Common myeloid progenitor, CD34-positive (primary cell): ENCODE results near the gene WDR7.

Experiments
- CTCF ChIA-PET: fragments of 350-600 bp; sonication (Branson Sonifier 250); formaldehyde crosslinking; loops from one replicate; lab custom pipeline; 2021; ENCODE audit warnings: antibody characterized with exemption; lab: Charles Lee
- POLR2A ChIA-PET: fragments of 350-600 bp; sonication (Branson Sonifier 250); formaldehyde crosslinking; loops from one replicate; lab custom pipeline; 2021; ENCODE audit warnings: antibody characterized with exemption; lab: Charles Lee
- DNase-seq, 3 donors: peaks; one replicate each; pipeline versions ENCODE4 v3.0.0 to v3.0.0-alpha.2; 2013
- H3K27ac ChIP-seq, 2 experiments: 1 replicate in 1 of 2; 2 replicates in 1 of 2; pipeline ENCODE4 v1.7.0; 2013; ENCODE audit warnings: inconsistent platforms in 2 of 2, low read length in 2 of 2, mild to moderate bottlenecking in 2 of 2, low read depth in 1 of 2, moderate library complexity in 1 of 2; ENCODE audit not compliant: severe bottlenecking in 2 of 2, insufficient read depth in 1 of 2, poor library complexity in 1 of 2
- H3K27me3 ChIP-seq, 5 experiments: replicated peaks in 2 of 5; 1 replicate in 3 of 5; 2 replicates in 2 of 5; pipeline versions ENCODE4 v1.6.1 to v1.7.0; 2013; ENCODE audit warnings: low read length in 4 of 5, mild to moderate bottlenecking in 2 of 5, moderate library complexity in 2 of 5, inconsistent platforms in 1 of 5; ENCODE audit not compliant: insufficient read depth in 5 of 5, control insufficient read depth in 4 of 5
- H3K36me3 ChIP-seq, 4 experiments: 1 replicate in 2 of 4; 2 replicates in 2 of 4; pipeline versions ENCODE4 v1.6.1 to v1.7.0; 2013; ENCODE audit warnings: low read length in 3 of 4, control low read depth in 1 of 4, mild to moderate bottlenecking in 1 of 4; ENCODE audit not compliant: control insufficient read depth in 4 of 4, insufficient read depth in 4 of 4
- H3K4me1 ChIP-seq, 4 experiments: 1 replicate in 3 of 4; 2 replicates in 1 of 4; pipeline versions ENCODE4 v1.6.1 to v1.7.1; 2013; ENCODE audit warnings: low read length in 3 of 4, mild to moderate bottlenecking in 3 of 4, control low read depth in 1 of 4, inconsistent platforms in 1 of 4, moderate library complexity in 1 of 4; ENCODE audit not compliant: control insufficient read depth in 4 of 4, insufficient read depth in 4 of 4; ENCODE audit errors: control extremely low read depth in 1 of 4
- H3K4me3 ChIP-seq, 7 experiments: 1 replicate in 4 of 7; 2 replicates in 3 of 7; pipeline versions ENCODE4 v1.5.1 to v1.7.0; 2013; ENCODE audit warnings: mild to moderate bottlenecking in 7 of 7, low read length in 6 of 7, moderate library complexity in 6 of 7, inconsistent platforms in 2 of 7, low read depth in 2 of 7, control low read depth in 1 of 7; ENCODE audit not compliant: insufficient read depth in 4 of 7, control insufficient read depth in 1 of 7; ENCODE audit errors: extremely low read depth in 1 of 7
- H3K9me3 ChIP-seq, 5 experiments: 1 replicate in 4 of 5; 2 replicates in 1 of 5; pipeline versions ENCODE4 v1.6.1 to v1.7.1; 2013; ENCODE audit warnings: low read length in 4 of 5, mild to moderate bottlenecking in 2 of 5, inconsistent platforms in 1 of 5, low read depth in 1 of 5, moderate library complexity in 1 of 5; ENCODE audit not compliant: control insufficient read depth in 4 of 5, insufficient read depth in 2 of 5; ENCODE audit errors: control extremely low read depth in 1 of 5
- WGBS: methylation state at CpG from one replicate; pipeline ENCODE4 v1.1.5; 2013; ENCODE audit not compliant: insufficient coverage; 5-methylcytosine and 5-hydroxymethylcytosine counted together

WDR7 gene

DNA sequence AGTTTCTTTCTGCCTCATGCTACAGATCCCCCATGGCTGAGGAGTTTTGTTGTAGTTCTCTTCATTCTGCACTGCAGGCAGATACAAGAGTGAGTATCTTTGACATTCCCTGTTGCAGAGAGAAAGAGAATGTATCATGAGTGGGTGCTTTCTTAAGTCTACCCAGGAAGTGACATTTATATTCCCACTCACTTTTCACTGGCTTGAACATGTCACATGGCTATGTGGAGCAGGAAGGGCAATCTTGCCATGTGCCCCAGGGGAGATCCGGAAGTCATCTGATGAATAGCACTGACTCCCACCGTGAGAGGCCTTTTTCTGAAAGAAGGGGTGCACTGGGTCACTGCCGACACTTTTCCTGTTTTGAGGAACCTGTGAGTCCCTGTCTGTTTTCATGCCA, 429.3 kb downstream of the WDR7 start:
- H3K4me1 ChIP-seq, result peaks cover 2 to 45% (median 14%) of the 10 kb centered on the region in 4 experiments
- no peak for DNase-seq
- WGBS, result 95% methylated on average over 3 of the region's 3 CpGs
- H3K27ac ChIP-seq, result no peak overlapping the region
- ChIA-PET POLR2A (no interaction called here), CTCF (no interaction called here)
- H3K36me3 ChIP-seq, result no peaks in the 10 kb centered on the region
- peaks cover 0 to 22% (median 2%) of the 10 kb centered on the region in 5 experiments for H3K27me3 ChIP-seq
- no peak overlapping the region for H3K4me3 ChIP-seq
- peaks cover 0 to 10% (median 7%) of the 10 kb centered on the region in 5 experiments for H3K9me3 ChIP-seq

- 93% methylated on average over 10 of the region's 10 CpGs for WGBS
- ChIA-PET POLR2A (interaction anchor here (0.6 kb wide), 1 partner anchor 560 kb away, joined by 4 read pairs; no protein-coding TSS in a partner anchor), CTCF (no interaction called here)
- peaks cover 0 to 15% (median 2%) of the 10 kb centered on the region in 5 experiments for H3K27me3 ChIP-seq
- no peak overlapping the region for H3K4me3 ChIP-seq
- H3K4me1 ChIP-seq, result peaks cover 2 to 39% (median 14%) of the 10 kb centered on the region in 4 experiments
- no peak overlapping the region for H3K27ac ChIP-seq
- H3K36me3 ChIP-seq, result no peaks in the 10 kb centered on the region
- H3K9me3 ChIP-seq, result peaks cover 0 to 10% (median 7%) of the 10 kb centered on the region in 5 experiments
- DNase-seq, result no peak
Observed at GRCh38 chr18:57081899-57082298, 430.7 kb downstream of the WDR7 start.

DNA sequence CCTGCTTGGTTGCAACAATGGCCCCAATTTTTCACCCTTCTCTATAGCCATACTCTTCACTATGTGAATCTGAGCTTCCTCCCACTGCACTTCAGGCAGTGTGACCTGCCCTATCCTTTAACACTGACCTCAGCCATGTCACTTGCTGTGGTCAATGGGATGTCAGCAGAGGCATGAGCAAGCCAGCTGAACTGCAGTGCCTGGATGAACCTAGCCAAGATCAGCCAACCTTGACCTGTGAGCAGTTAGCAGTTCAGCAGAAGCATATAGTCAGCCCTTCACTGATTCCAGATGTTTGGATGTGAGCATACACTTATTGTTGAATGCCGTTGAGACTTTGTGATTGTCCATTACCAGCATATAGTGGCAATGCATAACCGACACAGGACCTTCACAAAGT, 432.3 kb downstream of the WDR7 start:
- Histone ChIP-seq H3K36me3 (no peaks in the 10 kb centered on the region), H3K9me3 (peaks cover 0 to 10% (median 7%) of the 10 kb centered on the region in 5 experiments), H3K4me3 (no peak overlapping the region), H3K4me1 (peaks cover 0 to 23% (median 4%) of the 10 kb centered on the region in 4 experiments), H3K27me3 (peaks cover 0 to 18% (median 2%) of the 10 kb centered on the region in 5 experiments), H3K27ac (no peak overlapping the region)
- ChIA-PET CTCF (no interaction called here), POLR2A (no interaction called here)
- 100% methylated on average over 1 of the region's 2 CpGs for WGBS
- no peak for DNase-seq

DNA sequence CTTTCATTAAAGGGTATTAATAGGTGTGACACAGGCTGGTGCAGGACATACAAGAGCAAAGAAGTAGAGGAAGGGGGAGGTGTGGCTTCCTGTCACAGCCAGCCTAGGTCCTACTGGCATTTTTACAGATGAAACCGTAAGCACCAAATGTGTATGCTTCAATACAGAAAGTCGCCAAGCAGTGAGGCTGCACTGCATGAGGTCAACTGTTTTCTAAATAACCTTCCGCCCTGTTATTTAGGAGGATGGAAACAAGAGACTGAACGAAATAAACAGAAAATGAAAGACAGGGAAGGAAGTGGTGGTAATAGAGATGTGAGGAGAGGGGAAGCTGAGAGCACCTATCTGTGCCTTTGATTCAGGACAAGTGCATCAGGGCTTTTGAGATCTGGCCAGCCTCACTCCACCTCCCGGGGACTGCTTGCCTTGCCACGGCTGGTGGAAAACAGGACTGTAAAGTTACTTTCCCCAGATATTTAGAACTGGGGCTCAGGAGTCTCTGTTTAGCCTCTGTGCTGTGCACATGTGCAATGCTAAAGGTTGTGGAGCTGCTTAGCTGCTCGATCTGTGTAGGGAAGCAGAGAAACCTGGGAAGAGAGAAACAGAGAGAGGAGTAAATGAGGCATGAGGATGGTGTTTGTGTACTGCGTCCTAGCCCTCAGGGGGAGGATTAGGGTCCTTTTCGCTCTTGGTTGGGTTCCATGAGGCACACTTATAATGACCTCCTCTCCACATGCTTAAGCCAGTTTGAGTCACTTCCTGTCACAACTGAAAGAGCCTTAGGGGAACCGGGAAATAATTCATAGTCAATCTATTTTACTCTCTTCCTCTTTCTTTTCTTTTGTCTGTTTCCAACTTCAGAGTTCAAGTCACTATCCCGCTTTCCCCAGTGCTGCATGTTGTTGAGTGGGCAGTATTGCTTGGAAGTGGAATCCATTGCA, 433.4 kb downstream of the WDR7 start:
- peak in 1 of 3 donors; percentile 22 for DNase-seq
- peaks cover 0 to 13% (median 4%) of the 10 kb centered on the region in 4 experiments for H3K4me1 ChIP-seq
- H3K9me3 ChIP-seq, result peaks cover 0 to 10% (median 7%) of the 10 kb centered on the region in 5 experiments
- no peak overlapping the region for H3K27ac ChIP-seq
- 63% methylated on average over 10 of the region's 11 CpGs for WGBS
- ChIA-PET POLR2A (no interaction called here), CTCF (no interaction called here)
- H3K36me3 ChIP-seq, result no peaks in the 10 kb centered on the region
- H3K27me3 ChIP-seq, result peaks cover 0 to 18% (median 2%) of the 10 kb centered on the region in 5 experiments
- no peak overlapping the region for H3K4me3 ChIP-seq

DNA sequence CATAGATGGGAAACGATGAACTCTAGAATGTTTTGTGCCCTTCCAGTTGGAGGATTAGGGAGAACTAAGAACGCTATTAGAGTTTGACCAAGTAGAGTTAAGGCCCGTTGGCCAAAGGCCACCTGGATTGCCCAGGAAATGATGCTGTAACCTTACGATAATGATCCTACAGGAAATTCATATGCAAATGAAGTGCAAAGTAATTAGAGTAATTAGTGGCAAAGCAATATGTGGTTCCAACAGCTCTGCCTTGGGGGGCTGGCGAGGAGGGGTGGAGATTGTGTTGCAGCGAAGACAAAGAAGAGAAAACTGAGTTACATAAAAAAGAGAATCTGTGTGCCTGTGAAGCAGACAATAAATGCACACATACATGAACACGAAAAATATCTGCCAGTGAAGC, 434.2 kb downstream of the WDR7 start:
- no peak overlapping the region for H3K4me3 ChIP-seq
- POLR2A ChIA-PET, result no interaction called here
- 84% methylated on average over 4 of the region's 7 CpGs for WGBS

DNA sequence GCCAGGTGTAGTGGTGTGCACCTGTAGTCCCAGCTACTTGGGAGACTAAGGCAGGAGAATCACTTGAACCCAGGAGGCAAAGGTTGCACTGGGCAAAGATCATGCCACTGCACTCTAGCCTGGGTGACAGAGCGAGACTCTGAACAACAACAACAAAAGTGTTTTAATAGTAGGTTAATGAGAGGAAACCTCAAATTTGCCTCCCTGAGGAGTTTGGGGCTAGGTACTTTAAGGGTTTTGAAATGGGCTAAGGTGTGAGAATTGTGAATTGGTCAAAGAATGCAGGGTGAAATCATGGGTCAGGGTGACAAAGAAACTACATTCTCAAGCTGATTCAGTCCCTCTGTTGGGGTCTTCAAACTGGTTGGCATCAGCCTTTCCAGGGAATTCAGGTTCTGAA, 435.0 kb downstream of the WDR7 start:
- Histone ChIP-seq H3K36me3 (no peaks in the 10 kb centered on the region), H3K27ac (no peak overlapping the region), H3K9me3 (peaks cover 0 to 7% (median 5%) of the 10 kb centered on the region in 5 experiments), H3K27me3 (peaks cover 0 to 18% (median 0%) of the 10 kb centered on the region in 5 experiments), H3K4me3 (no peak overlapping the region), H3K4me1 (peaks cover 0 to 15% (median 4%) of the 10 kb centered on the region in 4 experiments)
- 100% methylated on average over 1 of the region's 1 CpG for WGBS
- DNase-seq, result no peak
- CTCF ChIA-PET, result no interaction called here
- POLR2A ChIA-PET, result no interaction called here

More for the DNA sequence above, 434.2 kb downstream of the WDR7 start:
- Histone ChIP-seq H3K4me1 (peaks cover 0 to 15% (median 4%) of the 10 kb centered on the region in 4 experiments), H3K9me3 (peaks cover 0 to 7% (median 5%) of the 10 kb centered on the region in 5 experiments), H3K36me3 (no peaks in the 10 kb centered on the region), H3K27me3 (peaks cover 0 to 18% (median 0%) of the 10 kb centered on the region in 5 experiments), H3K27ac (no peak overlapping the region)
- DNase-seq, result no peak
- CTCF ChIA-PET, result no interaction called here
